Vagina (tissue), 2 donors: Measurements from ENCODE around the gene NELL1.

Experiments used
- POLR2A ChIP-seq, 2 donors: fragments of 450-650 bp; IDR thresholded peaks; one replicate each; pipeline ENCODE4 v1.6.1; 2017; ENCODE audit warnings: antibody characterized with exemption in 2 of 2, mild to moderate bottlenecking in 2 of 2, moderate library complexity in 2 of 2
- TF ChIP-seq, protein P1 (sequence below), 3 experiments: fragments of 450-650 bp in 2 of 3; fragments of 200-600 bp in 1 of 3; sonication (generic) in 1 of 3; IDR thresholded peaks; one replicate each; pipeline ENCODE4 v1.5.1; 2017 to 2019; ENCODE audit warnings: antibody characterized with exemption in 3 of 3, mild to moderate bottlenecking in 2 of 3, moderate library complexity in 2 of 3

- TF ChIP-seq, protein P1, sequence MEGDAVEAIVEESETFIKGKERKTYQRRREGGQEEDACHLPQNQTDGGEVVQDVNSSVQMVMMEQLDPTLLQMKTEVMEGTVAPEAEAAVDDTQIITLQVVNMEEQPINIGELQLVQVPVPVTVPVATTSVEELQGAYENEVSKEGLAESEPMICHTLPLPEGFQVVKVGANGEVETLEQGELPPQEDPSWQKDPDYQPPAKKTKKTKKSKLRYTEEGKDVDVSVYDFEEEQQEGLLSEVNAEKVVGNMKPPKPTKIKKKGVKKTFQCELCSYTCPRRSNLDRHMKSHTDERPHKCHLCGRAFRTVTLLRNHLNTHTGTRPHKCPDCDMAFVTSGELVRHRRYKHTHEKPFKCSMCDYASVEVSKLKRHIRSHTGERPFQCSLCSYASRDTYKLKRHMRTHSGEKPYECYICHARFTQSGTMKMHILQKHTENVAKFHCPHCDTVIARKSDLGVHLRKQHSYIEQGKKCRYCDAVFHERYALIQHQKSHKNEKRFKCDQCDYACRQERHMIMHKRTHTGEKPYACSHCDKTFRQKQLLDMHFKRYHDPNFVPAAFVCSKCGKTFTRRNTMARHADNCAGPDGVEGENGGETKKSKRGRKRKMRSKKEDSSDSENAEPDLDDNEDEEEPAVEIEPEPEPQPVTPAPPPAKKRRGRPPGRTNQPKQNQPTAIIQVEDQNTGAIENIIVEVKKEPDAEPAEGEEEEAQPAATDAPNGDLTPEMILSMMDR (IDR thresholded peaks at IDR 0.05): no peak
- no peak for TF ChIP-seq POLR2A (IDR thresholded peaks at IDR 0.05)
Observed at GRCh38 chr11:21254790-21255189, 585.4 kb downstream of the NELL1 start.
